GM18498 (cell line): ENCODE results near the gene MAP7D1.
"Not testable (repeated sequence)": the region's sequence is repeated elsewhere in the genome, so short reads cannot be mapped to it uniquely, and the experiment has no call there.

Source experiments
- ATAC-seq: cut with Tn5 transposase; IDR thresholded peaks from one replicate; pipeline ENCODE4 v1.9.1; 2021; ENCODE audit warnings: mild to moderate bottlenecking, moderate library complexity; ENCODE audit not compliant: unreplicated experiment

Gene MAP7D1

GRCh38 chr1:36199934-36200741 lies 44.2 kb downstream of the MAP7D1 start:
- ATAC-seq, result no peak

- ATAC-seq, result no peak
Measured at GRCh38 chr1:36203027-36203553, 47.1 kb downstream of the MAP7D1 start.

- ATAC-seq, result no peak
Measured at GRCh38 chr1:36203554-36204346, 47.8 kb downstream of the MAP7D1 start.

GRCh38 chr1:36204347-36204909 lies 48.5 kb downstream of the MAP7D1 start:
- ATAC-seq, result no peak

- ATAC-seq, result no peak
Measured at GRCh38 chr1:36206323-36206858, 50.4 kb downstream of the MAP7D1 start.

GRCh38 chr1:36207339-36207738 lies 51.4 kb downstream of the MAP7D1 start:
- no peak for ATAC-seq

- ATAC-seq, result no peak
Measured at GRCh38 chr1:36208978-36209703, 53.2 kb downstream of the MAP7D1 start.

- ATAC-seq, result no peak
Measured at GRCh38 chr1:36211307-36211706, 55.3 kb downstream of the MAP7D1 start.

- no peak for ATAC-seq
Measured at GRCh38 chr1:36211841-36212240, 55.9 kb downstream of the MAP7D1 start.

GRCh38 chr1:36212782-36213181 lies 56.8 kb downstream of the MAP7D1 start:
- no peak for ATAC-seq

GRCh38 chr1:36217670-36218069 lies 61.7 kb downstream of the MAP7D1 start:
- no peak for ATAC-seq

- ATAC-seq, result not testable (repeated sequence)
Measured at GRCh38 chr1:36221901-36222300, 65.9 kb downstream of the MAP7D1 start.

GRCh38 chr1:36222481-36223380 lies 66.8 kb downstream of the MAP7D1 start:
- no peak for ATAC-seq

GRCh38 chr1:36223381-36223995 lies 67.5 kb downstream of the MAP7D1 start:
- ATAC-seq, result peak; percentile 24

- ATAC-seq, result peak; percentile 89
Measured at GRCh38 chr1:36223996-36224536, 68.1 kb downstream of the MAP7D1 start, which contains the start of gene THRAP3. TSS of gene THRAP3 (plus strand) at chr1:36224443. CDS start at chr1:36282564, 58,121 bp downstream.

GRCh38 chr1:36224537-36225282 lies 68.8 kb downstream of the MAP7D1 start:
- peak; percentile 55 for ATAC-seq

- ATAC-seq, result no peak
Measured at GRCh38 chr1:36225283-36225899, 69.4 kb downstream of the MAP7D1 start.
